ENCODE measurements around the gene PROK2. TPM values are rescaled to one million over a fixed set of nuclear protein-coding genes. Genes with fewer than 3 reads are reported as not detected.

Gene PROK2
- total RNA-seq, 6 experiments from 2014 or later = 0.31 to 0.78 (median 0.47) TPM

GRCh38 chr3:71805691-71806090, 20.7 kb upstream of the PROK2 start:
- no peaks in the 10 kb centered on the region for H3K9me3 ChIP-seq
- ATAC-seq (no peak), DNase-seq (no peak)
- H3K27me3 ChIP-seq = no peaks in the 10 kb centered on the region
- intact Hi-C loops (cut with DNase I) = no loop called here
- H3K4me1 ChIP-seq = no peaks in the 10 kb centered on the region
- no peak overlapping the region for H3K27ac ChIP-seq
- H3K4me3 ChIP-seq = no peak overlapping the region
- H3K36me3 ChIP-seq = no peaks in the 10 kb centered on the region
- 60% methylated on average over 2 of the region's 2 CpGs for WGBS (ENCODE audit: insufficient coverage, low coverage, low lambda C conversion rate, missing lambda C conversion rate)
- TF ChIP-seq POLR2A (IDR thresholded peaks at IDR 0.05) = no peak
- TF ChIP-seq, protein P1, sequence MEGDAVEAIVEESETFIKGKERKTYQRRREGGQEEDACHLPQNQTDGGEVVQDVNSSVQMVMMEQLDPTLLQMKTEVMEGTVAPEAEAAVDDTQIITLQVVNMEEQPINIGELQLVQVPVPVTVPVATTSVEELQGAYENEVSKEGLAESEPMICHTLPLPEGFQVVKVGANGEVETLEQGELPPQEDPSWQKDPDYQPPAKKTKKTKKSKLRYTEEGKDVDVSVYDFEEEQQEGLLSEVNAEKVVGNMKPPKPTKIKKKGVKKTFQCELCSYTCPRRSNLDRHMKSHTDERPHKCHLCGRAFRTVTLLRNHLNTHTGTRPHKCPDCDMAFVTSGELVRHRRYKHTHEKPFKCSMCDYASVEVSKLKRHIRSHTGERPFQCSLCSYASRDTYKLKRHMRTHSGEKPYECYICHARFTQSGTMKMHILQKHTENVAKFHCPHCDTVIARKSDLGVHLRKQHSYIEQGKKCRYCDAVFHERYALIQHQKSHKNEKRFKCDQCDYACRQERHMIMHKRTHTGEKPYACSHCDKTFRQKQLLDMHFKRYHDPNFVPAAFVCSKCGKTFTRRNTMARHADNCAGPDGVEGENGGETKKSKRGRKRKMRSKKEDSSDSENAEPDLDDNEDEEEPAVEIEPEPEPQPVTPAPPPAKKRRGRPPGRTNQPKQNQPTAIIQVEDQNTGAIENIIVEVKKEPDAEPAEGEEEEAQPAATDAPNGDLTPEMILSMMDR (IDR thresholded peaks at IDR 0.05) = no peak

DNA sequence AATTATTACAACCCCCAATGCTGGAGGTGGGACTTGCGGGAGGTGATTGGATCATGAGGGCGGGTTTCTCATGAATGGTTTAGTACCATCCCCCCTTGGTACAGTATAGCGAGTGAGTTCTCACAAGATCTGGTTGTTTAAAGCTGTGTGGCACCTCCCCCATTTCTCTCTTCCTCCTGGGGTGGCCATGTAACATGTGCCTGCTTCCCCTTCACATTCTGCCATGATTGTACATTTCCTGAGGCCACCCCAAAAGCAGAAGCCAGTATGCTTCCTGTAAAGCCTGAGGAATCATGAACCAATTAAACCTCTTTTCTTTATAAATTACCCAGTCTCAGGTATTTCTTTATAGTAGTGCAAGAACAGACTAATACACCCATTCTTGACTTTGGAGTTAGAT, 20.3 kb upstream of the PROK2 start:
- intact Hi-C loops (cut with DNase I) = no loop called here
- Histone ChIP-seq H3K36me3 (no peaks in the 10 kb centered on the region), H3K9me3 (no peaks in the 10 kb centered on the region), H3K4me3 (no peak overlapping the region), H3K27me3 (no peaks in the 10 kb centered on the region), H3K4me1 (no peaks in the 10 kb centered on the region), H3K27ac (no peak overlapping the region)
- ATAC-seq (peak in 3 of 4 donors; percentile 33 to 43 (median 42)), DNase-seq (no peak)
- TF ChIP-seq, protein P1 (IDR thresholded peaks at IDR 0.05) = no peak
- TF ChIP-seq POLR2A (IDR thresholded peaks at IDR 0.05) = no peak
- WGBS (ENCODE audit: insufficient coverage, low coverage, low lambda C conversion rate, missing lambda C conversion rate) = 80% methylated on average over 1 of the region's 3 CpGs

GRCh38 chr3:71803248-71803647, 18.3 kb upstream of the PROK2 start:
- TF ChIP-seq, protein P1 (IDR thresholded peaks at IDR 0.05) = no peak
- no peak for TF ChIP-seq POLR2A (IDR thresholded peaks at IDR 0.05)
- Histone ChIP-seq H3K4me1 (no peaks in the 10 kb centered on the region), H3K9me3 (no peaks in the 10 kb centered on the region), H3K27me3 (no peaks in the 10 kb centered on the region), H3K4me3 (no peak overlapping the region), H3K36me3 (no peaks in the 10 kb centered on the region), H3K27ac (no peak overlapping the region)
- ATAC-seq = no peak
- 69% methylated on average over 2 of the region's 3 CpGs for WGBS (ENCODE audit: insufficient coverage, low coverage, low lambda C conversion rate, missing lambda C conversion rate)
- DNase-seq = no peak
- intact Hi-C loops (cut with DNase I) = no loop called here

- 66% methylated on average over 2 of the region's 2 CpGs for WGBS (ENCODE audit: insufficient coverage, low coverage, low lambda C conversion rate, missing lambda C conversion rate)
- intact Hi-C loops (cut with DNase I) = no loop called here
- no peak for ATAC-seq
Measured at GRCh38 chr3:71801986-71802385, 17.0 kb upstream of the PROK2 start.

More at GRCh38 chr3:71801986-71802385, 17.0 kb upstream of the PROK2 start:
- H3K9me3 ChIP-seq = no peaks in the 10 kb centered on the region
- no peaks in the 10 kb centered on the region for H3K4me1 ChIP-seq
- H3K36me3 ChIP-seq = no peaks in the 10 kb centered on the region
- DNase-seq = no peak
- H3K4me3 ChIP-seq = no peak overlapping the region
- no peaks in the 10 kb centered on the region for H3K27me3 ChIP-seq
- TF ChIP-seq POLR2A (IDR thresholded peaks at IDR 0.05) = no peak
- TF ChIP-seq, protein P1 (IDR thresholded peaks at IDR 0.05) = no peak
- no peak overlapping the region for H3K27ac ChIP-seq

Measured in right lobe of liver (tissue), 6 donors.